AG08395 (cell line): ENCODE measurements around the gene PPP3R1.

Source experiments
- DNase-seq: peaks from one replicate; pipeline ENCODE4 v3.0.0; 2012; ENCODE audit warnings: mixed read lengths, low spot score

PPP3R1 gene, protein sequence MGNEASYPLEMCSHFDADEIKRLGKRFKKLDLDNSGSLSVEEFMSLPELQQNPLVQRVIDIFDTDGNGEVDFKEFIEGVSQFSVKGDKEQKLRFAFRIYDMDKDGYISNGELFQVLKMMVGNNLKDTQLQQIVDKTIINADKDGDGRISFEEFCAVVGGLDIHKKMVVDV

DNA sequence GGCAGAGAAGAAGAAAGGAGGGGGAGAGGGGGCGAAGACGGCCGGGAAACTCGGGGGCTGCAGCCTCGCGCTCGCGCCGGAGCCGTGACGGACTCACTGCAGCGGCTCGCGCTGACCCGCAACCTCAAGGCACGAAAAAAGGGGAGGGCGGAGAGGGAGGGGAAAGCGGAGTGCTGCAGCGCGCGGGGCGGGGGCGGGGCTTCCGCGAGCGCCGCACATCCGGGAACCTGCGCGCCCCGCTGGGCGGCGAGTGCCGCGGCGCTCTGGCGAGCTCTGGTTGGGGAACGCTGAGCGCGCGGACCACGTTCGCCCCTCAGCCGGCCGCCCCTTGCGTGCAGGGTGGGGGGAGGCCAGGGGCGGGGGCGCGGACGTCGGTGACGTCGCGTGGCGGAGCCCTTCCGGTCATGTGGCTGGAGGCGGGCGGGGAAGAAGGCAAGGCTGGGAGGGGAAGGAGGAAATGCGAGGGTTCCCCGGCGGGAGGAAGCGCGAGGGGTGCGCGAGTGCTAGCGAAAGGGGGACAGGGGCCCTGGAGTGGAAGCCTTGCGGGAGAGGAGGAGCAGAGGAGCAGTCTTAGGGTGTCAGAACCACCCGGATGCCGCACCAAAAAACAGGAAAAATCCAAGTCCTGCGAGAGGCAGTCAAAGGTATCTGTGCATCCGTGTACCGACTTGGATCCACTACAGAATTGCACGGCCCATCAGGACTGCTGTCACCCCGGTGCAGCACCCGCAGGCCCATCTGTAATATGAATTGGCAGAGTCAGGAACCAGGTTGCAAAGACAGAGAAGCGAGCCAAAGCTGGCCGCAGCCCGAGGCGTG lies at the start of gene PPP3R1:
Gene PPP3R1 (minus strand): TSS at position 133 of the 819 bp plus-strand sequence. CDS start 405 bp downstream, outside the sequence.
- DNase-seq: peak; percentile 92

DNA sequence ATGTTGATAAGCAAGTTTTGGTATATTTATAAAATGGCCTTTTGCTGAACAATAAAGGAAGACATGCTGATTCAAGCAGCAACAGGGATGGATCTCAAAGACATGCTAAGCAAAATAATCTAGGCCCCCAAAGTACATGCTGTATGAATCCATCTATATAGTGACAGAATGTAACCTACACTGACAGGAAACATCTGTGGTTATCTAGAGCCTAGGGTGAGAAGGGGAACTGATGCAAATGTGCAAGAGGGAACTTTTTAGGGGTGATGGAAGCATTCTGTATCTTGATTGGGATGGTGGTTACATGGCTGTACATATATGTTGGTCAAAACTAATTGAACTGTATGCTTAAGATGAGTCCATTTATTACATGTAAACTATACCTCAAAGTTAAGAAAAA lies 43.2 kb upstream of the PPP3R1 start:
- no peak for DNase-seq

DNA sequence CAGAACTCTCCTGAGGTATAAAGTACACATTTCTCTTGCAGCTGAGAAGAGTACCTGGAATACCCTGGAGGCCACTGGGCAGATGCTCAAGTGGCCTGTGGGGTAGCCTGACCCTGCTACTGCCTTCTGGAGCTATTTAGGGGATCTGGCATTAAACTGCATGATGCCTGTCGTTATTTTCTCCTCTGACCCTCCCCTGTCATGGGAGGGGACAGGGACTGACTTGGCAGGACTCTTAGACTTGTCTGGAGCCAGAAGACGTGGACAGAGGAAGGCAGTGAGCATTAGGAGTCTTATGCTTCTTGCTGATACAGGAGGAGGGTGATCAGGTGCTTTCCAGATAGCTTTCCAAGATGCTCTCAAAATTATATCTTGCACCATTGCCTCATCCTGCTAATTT lies 42.6 kb upstream of the PPP3R1 start:
- DNase-seq: no peak

DNA sequence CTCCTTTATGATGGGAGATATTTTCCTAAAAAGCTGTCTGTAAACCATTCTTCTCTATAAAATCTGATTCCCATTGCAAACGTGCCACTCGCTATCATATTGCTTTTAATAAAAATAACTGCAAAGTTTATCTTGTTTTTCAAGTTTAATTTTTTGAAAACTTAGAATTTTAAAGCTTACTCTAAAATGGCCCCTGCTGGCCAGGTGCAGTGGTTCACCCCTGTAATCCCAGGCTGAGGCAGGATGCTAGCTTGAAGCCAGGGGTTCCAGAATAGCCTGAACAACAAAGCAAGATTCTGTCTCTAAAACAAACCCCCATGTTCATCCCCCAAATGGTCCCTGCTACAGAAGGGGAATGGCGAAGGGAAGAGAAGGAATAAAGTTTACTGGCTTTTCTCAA lies 41.9 kb upstream of the PPP3R1 start:
- DNase-seq: no peak

DNA sequence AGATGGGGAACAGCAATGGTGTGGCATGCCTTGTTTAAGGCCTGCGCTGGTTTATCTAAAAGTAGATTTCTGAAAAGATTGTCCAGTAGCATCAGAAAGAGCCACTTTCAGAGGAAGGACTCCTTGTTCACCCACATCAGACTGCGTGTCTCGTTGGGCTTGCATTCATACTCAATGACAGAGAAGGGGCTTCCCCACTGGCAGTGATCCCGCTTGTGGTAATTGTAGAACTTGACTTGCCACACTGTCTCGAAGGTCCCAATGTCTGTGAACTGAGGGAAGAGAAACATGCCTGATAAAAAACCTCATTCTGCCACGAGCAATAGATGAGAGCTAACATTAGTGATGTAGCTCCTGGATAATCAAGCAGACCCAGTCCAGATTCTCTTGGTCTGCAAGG lies 41.4 kb upstream of the PPP3R1 start:
- DNase-seq: no peak

DNA sequence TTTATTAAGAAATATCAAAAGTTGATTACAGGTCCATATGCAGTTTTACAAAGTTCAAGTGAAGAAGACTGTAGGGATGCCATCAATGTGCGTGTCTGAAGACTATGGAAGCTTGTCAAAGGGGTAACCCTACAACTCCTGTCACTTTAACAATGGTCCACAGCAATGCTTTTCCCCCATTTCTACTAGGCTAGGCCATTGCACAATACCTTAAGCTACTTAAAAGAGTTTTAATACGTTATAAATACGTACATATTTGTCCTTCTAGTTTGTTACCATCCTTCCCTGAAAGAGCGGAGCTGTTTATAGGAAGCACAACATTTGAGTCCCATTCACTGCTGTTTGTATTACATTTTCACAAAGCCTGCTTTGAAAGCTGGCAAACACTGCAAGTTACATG lies 40.7 kb upstream of the PPP3R1 start:
- no peak for DNase-seq

DNA sequence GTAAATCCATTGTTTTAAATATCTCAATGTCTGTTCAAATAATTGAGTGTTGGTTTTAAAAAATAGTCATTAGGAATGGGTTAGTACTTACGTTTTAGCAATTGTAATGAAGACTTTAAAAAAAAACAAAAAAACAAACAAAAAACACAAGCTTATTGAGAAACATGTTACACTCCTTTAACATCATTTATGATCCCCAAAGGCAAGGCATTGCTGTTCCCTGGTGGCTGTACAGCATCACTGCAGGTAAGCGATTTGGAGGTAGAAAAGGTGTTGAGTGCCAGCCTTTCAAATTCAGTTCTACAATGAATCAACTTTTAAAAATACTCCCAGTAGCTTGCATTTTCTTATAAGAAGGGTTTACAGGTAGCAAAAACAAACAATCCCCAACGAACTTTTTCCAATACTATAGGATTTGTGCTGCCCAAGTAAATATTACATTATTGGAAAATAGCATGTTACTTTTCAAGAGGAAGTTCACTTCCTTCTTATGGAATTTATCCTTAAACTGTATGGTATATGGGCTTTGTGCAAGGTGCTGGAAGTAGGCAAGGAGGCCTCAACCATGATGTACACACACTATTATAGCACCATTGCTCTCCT lies 39.9 kb upstream of the PPP3R1 start:
- peak; percentile 18 for DNase-seq

DNA sequence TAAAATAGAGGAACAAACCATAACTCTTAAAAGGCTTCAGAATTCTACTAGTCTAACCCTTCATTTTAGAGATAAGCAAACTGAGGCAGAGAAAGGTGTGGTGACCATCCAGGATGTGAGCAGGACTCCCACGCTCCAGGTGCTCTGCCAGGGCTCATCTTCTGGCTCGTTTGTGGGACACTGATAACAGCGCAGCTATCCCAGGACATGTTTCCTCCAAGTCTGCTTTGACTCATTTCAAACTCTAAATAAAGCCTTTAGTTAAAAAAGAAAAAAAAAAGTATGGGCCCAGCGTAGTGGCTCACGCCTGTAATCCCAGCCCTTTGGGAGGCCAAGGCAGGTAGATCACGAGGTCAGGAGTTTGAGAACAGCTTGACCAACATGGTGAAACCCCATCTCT lies 39.0 kb upstream of the PPP3R1 start:
- no peak for DNase-seq

DNA sequence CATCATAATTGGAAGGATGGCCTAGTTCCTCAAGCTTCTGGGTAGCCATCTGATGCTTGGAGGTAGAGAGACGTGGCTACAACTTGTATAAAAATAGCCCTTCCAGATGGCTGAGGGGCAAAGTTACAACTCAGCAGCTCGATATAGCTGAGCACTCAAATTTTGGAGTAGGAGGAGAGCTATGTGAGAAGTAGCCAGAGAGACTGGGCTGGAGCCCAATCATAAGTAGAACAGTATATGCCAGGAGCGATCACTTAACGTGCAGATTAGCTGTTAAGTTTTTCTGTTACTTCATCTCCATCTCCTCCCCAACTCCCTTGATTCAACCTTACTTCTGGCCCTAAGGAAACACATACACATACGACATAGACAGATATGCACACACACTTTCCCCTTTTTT lies 38.6 kb upstream of the PPP3R1 start:
- no peak for DNase-seq

DNA sequence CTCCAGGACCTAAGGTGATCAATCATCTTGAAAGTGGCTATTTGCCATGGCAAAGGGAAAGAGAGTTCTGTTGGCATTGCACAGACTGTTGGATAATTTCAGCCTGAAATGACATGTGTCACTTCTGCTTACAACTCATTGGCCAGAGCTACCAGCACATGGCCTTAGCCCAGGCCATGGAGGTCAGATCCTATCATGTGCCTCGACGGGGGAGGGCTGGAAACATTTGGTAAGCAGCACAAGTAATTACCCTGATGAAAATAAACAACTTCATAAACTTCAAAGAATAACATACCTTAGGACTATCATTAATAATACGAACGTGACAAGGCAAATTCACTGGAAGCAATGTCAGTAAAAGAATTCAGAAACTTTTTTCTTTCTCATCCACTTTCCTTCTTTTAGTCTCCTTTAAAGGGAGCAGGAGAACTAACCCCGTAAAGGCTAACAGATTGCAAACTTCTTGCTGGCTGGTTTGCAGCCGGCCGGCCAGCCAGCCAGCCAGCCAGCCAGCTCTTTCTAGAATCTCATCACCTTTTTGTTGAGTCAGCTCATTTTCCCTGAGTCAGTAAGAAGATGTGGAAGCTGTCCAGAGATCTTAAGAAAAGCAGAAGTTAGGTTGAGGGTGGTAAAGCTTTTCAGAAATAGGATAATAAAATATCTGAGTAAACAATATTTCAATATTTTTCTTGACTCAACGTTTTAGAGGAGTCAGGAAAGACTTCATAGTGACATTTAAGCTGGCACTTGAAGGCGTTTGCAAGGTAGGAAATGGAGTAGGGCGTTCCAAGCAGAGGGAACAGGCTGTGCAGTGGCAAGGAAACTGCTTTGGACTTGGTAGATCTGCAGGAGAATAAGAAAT lies 35.5 kb upstream of the PPP3R1 start:
- DNase-seq: peak; percentile 66

DNA sequence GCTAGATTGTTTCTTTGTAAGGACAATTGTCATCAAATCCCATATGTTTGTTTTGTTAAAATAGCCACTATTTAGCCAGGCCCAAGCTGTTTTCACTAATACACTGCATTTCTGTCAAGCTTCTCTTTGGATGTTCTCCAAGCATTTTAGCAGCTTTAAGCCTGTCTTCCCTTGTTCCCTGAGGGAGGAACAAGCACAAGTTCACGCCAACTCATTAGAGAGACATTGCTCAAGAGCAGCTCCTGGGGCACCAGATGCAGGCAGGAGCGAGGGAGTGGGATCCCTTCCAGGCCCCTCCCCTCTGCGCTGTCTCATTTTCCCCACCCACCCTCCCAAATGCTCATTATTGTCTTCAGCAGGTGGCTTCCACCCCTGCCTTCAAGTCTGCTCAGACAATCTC lies 32.6 kb upstream of the PPP3R1 start:
- DNase-seq: peak; percentile 70

DNA sequence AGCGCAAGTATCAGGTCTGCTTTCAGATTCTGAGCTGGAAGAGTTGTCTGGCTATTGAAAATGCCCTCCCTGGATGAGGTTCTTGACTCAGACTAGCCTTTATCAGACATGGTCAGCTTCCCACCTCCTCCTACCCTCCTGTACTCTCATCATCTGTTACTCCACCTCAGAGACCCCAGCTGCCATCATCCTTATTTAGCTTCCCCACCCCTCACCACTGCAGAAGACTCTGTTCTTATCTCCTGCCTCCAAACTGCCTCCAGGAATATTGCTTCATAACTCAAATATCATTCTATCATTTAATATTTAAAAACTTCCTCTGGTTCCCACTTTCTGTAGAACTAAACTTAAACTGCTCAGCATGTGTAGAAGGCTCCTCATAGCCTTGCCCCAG lies 31.1 kb upstream of the PPP3R1 start:
- no peak for DNase-seq

DNA sequence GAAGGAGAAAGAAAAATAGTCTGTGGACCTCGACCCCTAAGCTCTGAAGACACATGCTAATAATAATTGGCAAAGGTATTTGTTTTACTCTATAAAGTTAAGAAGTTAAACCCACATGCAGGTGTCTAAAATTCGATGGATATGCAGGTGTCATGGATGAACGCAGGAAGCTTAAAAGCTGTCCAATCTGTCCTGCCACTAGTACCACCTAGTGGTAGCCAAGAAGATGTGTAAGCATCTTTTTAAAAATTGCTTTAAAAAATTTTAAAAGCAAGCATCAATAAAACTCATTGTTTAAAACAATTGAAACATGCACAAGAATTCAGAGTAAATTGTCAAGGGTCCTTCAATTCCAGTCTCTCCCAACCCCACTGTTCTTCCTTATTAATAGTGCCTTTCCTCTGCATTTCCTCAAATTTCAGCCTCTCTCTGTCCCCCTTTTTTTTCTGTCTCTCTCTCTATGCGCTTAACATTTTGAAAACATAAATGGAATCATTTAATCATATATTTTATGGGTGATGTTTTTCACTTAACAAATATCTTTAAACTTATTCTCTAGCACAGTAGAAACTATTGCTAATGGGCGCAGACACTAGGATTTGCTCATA lies 30.6 kb upstream of the PPP3R1 start:
- DNase-seq: peak; percentile 60

DNA sequence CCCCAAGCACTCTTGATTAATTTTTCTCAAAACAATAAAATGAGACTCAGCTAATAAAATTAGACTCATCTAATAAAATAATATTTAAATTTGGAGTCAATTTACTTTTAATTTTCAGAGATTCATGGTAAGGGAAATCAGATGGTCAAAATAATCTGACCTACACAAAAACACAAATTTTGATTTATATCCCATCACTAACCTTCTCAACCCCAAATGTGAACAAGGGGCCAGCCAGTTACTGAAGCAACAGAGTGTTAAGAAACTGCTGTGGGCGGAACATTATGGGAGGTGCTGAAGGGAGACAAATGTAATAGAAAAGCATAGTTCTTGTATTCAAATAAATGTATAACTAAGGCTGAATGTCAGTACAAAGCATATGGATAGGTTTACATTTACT lies 28.5 kb upstream of the PPP3R1 start:
- no peak for DNase-seq

DNA sequence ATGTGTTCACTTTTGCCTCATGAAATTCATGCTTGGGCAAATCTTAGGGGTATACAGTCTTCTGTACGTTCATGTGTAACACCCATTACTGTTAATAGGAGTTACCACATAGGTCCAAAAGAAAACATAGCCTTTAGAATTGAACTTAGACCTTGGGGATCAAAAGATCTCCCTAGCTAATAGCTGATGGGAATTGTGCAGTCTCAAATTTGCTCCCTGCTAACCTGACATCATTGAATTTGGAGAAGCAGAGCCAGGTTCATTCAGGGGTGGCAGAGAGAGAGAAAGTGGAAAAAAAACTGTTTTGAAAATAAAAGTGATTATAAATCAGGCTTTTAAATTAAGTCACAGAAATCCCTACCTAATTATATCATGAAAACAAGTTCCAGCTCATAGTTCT lies 28.0 kb upstream of the PPP3R1 start:
- DNase-seq: no peak

DNA sequence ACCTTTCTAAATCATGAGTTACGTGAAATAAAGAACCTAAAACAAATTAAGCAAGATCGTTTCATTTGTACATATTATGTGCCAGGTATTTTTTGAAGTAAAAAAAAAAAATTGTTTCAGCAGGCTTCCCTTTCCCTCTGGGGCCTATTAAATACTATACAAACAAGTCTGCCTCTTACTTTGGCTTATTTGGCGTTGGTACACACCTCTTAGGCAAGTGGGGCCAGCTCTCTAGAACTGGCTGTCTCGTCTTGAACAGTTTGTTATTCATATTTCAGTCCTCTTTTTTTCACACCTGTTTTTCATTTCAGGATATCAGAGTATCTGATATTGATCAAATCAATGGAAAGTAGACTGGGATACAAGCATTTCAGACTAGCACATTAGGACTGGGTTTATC lies 27.4 kb upstream of the PPP3R1 start:
- no peak for DNase-seq

DNA sequence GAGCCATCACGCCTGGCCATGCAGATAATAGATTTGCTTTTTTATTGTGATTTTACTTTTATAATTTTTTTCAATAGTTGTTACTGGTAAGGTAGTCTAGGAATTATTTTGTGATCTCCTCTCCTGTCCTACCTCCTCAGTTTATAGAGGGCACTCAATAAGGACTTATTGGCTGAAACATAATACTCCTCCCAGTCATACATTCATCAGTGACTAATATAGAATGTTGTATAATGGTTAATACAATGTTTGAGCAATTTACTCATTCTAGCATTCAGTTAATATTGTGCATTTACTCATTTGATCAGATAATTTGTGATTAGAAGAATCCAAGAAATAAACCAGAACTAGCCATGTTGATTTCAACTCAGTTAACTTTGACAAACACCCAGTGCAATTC lies 25.8 kb upstream of the PPP3R1 start:
- no peak for DNase-seq

DNA sequence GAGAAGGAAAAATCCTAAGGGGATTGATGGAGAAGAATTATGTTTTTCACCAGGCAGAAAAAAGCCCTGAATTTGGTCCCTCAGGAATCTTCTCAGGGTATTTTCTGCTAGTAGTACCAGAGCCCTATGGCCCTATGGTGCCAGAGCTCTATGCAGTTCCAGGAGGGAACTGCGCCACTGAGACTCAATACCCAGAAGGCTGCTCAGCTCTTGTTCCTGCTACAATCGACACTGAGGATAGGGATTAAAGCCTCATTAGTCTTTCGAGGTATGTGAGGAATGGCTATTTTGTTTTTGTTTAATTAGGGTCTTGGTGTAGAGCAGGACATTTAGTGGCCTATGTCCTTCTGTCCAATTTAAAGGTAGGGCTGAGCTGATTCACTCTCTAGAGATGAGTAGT lies 21.7 kb upstream of the PPP3R1 start:
- DNase-seq: no peak

DNA sequence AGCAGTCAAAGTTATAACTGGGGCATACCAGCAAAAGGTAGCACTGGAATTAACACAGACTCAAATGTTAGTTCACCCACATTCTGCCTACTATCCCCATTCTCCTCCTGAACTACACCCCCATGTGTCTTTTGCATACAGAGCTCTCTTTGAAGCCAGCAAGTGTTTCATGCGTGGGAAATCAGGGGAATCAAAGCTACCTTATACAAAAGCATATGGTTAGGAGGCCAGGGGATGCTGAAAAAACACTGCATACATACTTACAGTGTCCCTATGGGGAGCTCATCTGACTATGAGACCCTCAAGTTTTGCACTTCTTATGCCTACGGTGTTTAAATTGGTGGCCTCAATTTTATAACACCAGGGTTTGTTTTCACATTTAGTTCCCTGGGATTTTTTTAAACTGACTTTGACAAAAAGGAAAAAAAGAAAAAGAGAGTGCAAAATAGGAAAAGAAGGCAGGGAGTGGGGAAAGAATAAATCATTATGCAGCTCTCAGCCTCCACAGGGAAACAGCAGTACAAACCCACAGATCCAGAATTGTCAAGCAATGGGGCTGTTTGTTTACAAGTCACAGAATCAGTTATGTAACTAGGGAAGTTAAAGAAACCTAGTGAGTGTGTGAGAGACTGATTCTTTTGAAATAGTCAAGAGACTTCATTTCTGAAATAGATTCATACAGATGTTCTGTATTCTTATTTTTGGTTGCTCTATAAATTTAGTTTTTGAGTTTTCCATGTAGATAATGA lies 20.1 kb upstream of the PPP3R1 start:
- DNase-seq: no peak

DNA sequence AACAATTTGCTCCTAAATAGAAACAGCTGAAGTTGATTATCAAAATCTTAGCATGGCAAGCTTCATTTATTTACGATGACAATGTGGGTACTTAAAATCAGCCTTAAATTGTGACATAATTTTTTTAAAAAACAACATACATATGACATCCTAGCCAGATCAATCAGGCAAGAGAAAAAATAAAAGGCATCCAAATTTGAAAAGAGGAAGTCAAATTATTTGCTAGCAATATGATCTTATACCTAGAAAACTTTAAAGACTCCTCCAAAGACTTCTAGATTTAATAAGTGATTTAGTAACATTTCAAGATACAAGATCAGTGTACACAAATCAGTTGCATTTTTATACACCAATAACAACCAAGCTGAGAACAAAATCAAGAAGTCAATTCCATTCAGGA lies 14.3 kb upstream of the PPP3R1 start:
- DNase-seq: no peak

DNA sequence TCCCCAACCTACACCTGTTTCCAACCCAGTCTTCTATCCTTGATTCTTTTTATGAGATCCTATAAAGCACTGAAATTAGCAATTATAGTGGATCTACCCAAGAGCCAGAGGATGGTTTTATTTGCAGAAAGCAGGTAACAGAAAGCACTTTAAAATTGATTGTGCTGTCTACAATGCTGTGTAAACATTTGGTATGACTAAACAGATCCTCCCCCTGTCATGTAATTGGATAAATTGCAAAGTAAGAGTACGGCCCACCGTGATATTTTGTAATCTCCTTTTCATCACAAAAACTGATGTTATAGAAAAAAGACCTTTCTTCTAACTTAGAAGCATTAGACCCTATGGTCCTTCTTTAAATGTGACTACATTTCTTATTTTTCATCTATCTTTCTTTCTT lies 11.3 kb upstream of the PPP3R1 start:
- DNase-seq: no peak
